GM21528 (cell line): ENCODE measurements around the gene LAMA2.

Experiments used
- ATAC-seq: cut with Tn5 transposase; IDR thresholded peaks from one replicate; pipeline ENCODE4 v1.9.1; 2021; ENCODE audit warnings: mild to moderate bottlenecking, moderate library complexity; ENCODE audit not compliant: unreplicated experiment, low FRiP score

The LAMA2 gene

GRCh38 chr6:129498950-129499842 lies 616.3 kb downstream of the LAMA2 start:
- peak; percentile 60 for ATAC-seq

DNA sequence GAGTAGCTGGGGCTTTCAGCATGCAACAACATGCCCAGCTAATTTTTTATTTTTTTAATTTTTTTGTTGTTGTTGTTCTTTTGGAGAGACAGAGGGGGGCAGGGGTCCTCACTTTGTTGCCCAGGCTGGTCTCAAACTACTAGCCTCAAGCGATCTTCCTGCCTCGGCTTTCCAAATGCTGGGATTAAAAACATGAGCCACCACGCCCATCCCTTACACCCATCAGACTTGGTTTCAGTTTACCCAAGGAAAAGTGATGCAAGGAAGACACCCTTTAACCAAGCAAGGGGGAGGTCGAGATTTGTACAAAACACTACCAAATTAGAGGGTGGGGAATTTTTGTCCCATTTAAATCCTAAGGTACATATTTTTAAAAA lies 616.9 kb downstream of the LAMA2 start:
- no peak for ATAC-seq

- no peak for ATAC-seq
These were observed 618.2 kb downstream of the LAMA2 start for GRCh38 chr6:129500958-129501739.

DNA sequence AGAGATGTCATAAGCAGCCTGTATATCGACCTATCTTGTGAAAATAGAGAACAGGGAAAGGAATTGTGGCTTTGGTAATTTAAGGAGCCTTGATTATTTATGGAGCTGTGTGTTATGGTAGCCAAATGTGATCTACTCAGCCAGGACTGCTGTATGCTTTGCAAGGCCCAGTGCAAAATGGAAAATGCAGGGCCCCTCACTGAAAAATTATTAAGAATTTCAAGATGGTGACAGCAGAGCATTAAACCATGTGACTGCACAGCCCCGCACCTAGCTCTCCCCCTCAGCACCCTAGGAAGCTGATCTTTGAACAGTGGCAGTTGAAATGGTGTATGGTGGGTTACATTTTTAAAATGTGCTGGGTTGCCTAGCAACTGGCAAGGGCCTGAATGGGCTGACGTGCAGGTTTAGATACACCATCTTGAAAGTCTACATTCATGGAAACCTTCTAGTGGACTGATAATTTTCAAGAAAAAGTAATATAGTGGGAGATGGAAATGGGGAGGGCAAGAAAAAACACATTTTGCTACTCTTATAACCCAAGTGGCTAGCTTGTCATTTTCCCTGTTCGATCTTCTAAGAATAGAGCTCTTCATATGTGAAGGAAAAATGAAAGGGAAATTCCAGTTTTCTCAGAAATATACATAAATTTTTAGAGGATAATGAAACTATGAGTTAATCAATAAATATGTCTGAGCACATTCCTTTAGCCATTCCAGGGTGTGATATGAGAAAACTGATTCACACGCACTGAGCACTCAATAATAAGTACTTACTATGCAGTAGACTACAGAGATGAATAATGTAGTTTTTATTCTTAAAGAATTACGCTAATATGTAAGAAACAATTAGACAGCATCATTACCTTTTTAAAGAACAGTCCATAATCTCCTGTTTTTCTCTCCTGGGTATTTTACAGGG lies 619.1 kb downstream of the LAMA2 start:
- no peak for ATAC-seq

- ATAC-seq: no peak
These were observed 621.5 kb downstream of the LAMA2 start for GRCh38 chr6:129504456-129504855.

- ATAC-seq: no peak
These were observed 624.3 kb downstream of the LAMA2 start for GRCh38 chr6:129507059-129507807.

DNA sequence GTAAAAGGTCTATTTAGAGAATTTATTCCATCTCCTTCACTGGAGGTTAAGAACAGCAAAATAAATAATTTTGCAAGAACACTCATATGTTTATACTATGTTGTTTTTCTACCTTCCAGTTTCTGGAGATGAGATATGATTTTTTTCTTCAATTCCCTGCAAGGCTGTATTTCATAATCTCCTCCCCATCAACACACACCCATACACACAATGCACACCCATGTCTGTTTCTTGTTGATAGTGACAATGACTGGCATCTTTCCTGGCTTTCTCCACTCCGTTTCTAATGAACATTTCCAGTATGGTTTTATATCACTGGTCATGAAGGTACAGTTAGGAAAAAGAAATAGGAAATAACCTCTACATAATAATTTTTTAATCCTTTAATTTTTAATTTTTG lies 624.9 kb downstream of the LAMA2 start:
- no peak for ATAC-seq

DNA sequence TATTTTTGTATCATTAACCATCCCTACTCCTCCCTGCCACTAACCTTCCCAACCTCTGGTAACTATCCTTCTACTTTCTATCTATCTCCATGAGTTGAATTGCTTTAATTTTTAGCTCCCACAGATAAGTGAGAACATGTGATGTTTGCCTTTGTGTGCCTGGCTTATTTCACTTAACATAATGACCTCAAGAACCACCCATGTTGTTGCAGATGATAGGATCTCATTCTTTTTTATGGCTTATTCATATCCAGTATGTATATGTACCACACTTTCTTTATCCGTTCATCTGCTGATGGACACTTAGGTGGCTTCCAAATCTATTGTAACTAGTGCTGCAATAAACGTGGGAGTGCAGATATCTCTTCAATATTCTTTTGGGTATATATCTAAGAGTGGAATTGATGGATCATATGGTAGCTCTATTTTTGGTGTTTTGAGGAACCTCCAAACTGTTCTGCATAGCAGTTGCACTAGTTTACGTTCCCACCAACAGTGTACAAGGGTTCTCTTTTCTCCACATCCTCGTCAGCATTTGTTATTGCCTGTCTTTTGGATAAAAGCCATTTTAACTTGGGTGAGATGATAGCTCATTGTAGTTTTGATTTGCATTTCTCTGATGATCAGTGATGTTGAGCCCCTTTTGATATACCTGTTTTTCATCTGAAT lies 625.7 kb downstream of the LAMA2 start:
- ATAC-seq: no peak

- ATAC-seq: no peak
These were observed 628.0 kb downstream of the LAMA2 start for GRCh38 chr6:129510950-129511349.

GRCh38 chr6:129513471-129513870 lies 630.5 kb downstream of the LAMA2 start:
- ATAC-seq: no peak

- no peak for ATAC-seq
These were observed 632.1 kb downstream of the LAMA2 start for GRCh38 chr6:129515004-129515403.

DNA sequence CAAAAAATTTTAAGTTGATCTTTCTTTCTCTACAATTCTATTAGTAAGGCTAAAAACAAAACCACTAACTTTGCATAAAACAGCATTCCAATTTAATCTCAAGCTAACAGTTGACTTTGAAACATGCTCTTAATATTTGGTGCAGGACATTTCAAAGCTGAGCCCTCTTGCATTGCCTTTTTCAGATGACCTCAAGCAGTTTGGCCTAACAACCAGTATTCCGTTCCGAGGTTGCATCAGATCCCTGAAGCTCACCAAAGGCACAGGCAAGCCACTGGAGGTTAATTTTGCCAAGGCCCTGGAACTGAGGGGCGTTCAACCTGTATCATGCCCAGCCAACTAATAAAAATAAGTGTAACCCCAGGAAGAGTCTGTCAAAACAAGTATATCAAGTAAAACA lies 633.1 kb downstream of the LAMA2 start:
- ATAC-seq: no peak

DNA sequence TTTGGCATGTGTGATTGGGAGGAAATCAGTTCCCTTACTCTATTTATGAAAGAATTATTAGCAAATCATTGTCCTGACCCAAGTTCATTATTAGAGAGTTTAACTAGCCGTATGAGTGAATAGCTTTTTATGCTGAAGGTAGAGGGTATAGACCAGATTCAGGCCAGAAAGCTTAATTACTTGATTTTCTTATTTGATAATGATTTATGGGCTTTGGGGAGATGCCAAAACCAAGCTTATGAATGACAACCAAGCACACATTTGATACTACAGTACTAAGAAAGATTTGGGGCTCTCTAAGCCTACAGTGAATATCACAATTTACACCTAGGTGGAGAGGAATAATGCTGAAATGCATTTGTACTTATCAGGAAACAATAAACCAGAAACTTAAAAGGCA lies 633.8 kb downstream of the LAMA2 start:
- ATAC-seq: no peak

- ATAC-seq: no peak
These were observed 634.4 kb downstream of the LAMA2 start for GRCh38 chr6:129517288-129517687.

DNA sequence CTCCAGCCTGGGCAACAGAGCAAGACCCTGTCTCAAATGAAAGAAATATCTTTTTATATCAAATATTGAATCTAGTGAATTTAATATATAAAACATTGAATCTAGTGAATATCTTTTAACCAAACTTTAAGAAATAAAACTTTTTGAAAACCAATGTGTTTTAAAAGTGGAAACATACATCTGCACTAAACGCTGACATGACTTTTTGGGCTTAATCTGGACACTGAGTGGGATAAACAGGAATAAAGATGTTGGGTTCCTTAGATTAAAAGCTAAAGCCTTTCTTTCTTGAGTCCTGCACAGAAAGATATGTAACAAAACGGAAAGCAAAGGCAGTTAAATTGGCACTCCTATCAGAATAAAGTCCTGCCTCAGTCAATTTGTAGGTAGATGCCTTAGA lies 636.8 kb downstream of the LAMA2 start:
- ATAC-seq: no peak

- ATAC-seq: no peak
These were observed 639.0 kb downstream of the LAMA2 start for GRCh38 chr6:129521946-129522345.

- ATAC-seq: no peak
These were observed 640.9 kb downstream of the LAMA2 start for GRCh38 chr6:129523816-129524215.

DNA sequence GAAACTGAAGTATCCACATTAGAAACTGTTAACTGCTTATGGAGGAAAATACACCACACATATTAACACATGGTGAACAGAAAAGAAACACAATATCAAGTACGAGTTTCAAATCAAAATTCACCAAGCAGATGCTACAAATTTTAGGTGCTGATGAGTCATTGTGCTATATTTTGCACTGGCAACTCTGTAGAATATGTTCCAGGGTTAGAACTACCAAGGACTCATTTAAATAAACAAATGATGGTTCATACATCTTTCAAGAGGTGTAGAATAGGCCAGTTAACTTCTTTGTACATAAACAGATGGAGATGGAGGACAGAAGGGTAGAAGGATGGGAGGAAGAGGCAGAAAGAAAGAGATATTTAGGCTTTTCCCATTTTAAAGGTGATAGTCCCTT lies 642.1 kb downstream of the LAMA2 start:
- no peak for ATAC-seq

GRCh38 chr6:129534926-129535325 lies 652.0 kb downstream of the LAMA2 start:
- ATAC-seq: no peak
